HUDEP-2 (cell line): Measurements from ENCODE around the gene FADS3.

Experiments used
- DNase-seq, 76 experiments: peaks; one replicate each; lab custom pipeline; 2025; ENCODE audit not compliant: unreplicated experiment in 76 of 76; lab: John Stamatoyannopoulos, UW

Gene FADS3, protein sequence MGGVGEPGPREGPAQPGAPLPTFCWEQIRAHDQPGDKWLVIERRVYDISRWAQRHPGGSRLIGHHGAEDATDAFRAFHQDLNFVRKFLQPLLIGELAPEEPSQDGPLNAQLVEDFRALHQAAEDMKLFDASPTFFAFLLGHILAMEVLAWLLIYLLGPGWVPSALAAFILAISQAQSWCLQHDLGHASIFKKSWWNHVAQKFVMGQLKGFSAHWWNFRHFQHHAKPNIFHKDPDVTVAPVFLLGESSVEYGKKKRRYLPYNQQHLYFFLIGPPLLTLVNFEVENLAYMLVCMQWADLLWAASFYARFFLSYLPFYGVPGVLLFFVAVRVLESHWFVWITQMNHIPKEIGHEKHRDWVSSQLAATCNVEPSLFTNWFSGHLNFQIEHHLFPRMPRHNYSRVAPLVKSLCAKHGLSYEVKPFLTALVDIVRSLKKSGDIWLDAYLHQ

GRCh38 chr11:61891331-61892084, at the start of gene FADS3:
FADS3 (minus strand) TSS chr11:61891545; CDS start chr11:61891381, 164 bp downstream.
- peak in 58 of 76 experiments; percentile 12 to 75 (median 55) for DNase-seq

DNA sequence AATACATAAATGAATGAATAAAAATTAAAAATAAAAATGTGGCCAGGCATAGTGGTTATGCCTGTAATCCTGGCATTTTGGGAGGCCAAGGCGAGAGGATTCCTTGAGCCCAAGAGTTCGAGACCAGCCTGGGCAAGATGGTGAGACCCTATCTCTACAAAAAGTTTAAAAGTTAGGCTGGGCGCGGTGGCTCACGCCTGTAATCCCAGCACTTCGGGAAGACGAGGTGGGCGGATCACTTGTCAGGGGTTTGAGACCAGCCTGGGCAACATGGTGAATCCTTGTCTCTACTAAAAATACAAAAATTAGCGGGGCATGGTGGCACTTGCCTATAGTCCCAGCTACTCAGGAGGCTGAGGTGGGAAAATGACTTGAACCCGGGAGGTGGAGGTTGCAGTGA, 49.1 kb upstream of the FADS3 start:
- no peak for DNase-seq

DNA sequence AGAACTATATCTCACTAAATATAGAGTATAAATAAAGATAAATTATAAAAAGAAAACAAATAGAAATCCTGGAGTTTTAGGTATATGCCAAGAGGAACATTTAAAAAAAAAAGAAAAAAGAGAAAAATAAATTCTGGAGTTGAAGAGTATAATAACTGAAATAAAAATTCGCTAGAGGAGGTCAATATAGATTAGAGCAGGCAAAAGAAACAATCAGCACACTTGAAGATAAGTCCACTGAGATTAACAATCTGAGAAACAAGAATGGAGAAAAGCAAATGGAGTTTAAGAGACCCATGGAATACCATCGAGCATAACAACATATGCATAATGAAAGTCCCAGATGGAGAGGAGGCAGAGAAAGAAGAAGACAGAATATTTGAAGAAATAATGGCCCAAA, 44.5 kb upstream of the FADS3 start:
- DNase-seq = no peak

- DNase-seq = no peak
Measured at GRCh38 chr11:61930933-61931332, 39.6 kb upstream of the FADS3 start.

- no peak for DNase-seq
Measured at GRCh38 chr11:61928606-61929005, 37.3 kb upstream of the FADS3 start.

- DNase-seq = peak in 2 of 76 experiments; percentile 12 to 19
Measured at GRCh38 chr11:61927501-61927900, 36.2 kb upstream of the FADS3 start.

GRCh38 chr11:61926235-61926634, 34.9 kb upstream of the FADS3 start:
- no peak for DNase-seq

DNA sequence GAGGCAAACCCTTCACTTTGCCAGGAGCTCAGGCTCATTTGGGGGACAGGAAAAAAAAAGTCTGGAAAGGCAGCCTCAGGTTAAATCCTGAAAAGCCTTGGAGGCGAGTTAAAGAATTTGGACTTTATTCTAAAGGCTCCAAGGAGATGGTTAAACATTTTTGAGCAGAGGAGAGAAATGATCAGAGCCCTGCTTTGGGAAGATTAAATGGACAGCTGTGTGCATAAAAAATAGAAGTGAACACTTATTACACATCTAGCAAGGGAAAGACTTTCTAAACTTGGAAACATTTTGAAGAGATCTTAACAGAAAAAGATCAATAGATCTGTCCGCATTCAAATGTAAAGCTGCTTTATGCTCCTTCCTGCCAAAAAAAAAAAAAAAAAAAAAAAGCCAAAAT, 34.4 kb upstream of the FADS3 start:
- no peak for DNase-seq

GRCh38 chr11:61924064-61924455, 32.7 kb upstream of the FADS3 start:
- DNase-seq = no peak

- peak in 74 of 76 experiments; percentile 29 to 91 (median 80) for DNase-seq
Measured at GRCh38 chr11:61923166-61924063, 32.1 kb upstream of the FADS3 start.

DNA sequence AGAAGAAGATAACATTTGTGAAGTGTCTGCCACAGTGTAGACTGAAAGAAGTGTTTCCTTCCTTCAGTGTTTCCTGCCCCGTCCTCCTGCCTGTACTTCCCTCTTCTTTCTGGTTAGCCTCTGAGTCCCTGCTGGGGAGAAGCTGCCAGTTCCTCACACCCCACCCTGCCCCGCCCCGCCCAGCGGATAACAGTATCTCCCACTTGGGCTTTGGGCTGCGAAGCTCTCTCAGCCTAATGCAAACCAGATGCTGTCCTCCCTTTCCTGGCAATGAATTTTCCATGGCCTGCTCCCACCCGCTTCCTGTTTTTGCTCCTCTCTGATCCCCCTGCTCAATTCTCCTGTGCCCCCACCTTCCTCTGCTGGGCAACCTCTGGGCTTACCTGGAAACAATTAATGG, 31.2 kb upstream of the FADS3 start:
- peak in 69 of 76 experiments; percentile 14 to 83 (median 67) for DNase-seq

GRCh38 chr11:61921446-61921845, 30.1 kb upstream of the FADS3 start:
- DNase-seq = peak in 1 of 76 experiments; percentile 2

DNA sequence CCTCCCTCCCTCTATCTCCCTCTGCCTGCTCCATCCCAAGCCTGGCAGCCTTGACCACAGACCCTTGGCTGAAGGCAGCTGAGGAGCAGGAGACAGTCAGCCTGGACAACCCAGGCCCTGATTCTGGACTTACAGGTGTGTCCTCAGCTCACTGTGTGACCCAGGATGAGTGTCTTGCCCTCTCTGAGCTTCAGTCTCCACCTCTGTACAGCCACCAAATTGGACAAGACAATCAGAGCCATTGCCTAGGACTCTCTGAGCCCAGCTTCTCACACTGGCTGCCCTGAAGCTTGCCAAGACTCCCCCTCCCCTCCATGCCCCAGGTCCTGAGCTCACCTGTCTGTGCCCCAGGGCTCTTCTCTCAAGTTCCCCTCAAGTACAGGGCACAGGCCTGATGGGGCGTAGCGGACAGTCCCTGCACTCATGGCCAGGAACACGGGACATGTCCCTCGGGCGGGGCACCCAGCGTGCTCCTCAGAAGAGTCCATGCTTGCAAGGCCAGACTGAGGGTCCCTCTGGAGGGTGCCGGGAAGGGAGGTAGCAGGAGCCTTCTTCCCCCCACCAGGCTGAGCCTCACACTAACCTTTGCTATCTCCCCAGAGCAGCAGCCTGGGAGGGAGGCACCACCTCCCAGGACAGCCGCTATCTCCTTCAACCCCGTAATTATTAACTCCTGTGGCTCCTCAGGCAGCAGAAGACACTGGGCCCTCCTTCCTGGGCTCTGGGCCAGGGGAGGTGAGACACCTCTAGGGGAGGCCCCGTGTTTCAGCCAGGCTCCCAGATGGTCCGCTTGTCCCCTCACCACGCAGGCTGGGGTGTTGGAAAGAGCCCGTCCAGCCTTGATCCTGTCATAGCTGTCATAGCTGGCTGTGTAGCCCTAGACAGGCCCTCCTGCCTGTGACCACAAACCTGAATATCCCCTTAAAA, 28.6 kb upstream of the FADS3 start:
- DNase-seq = peak in 73 of 76 experiments; percentile 27 to 87 (median 75)

GRCh38 chr11:61918938-61919704, 27.8 kb upstream of the FADS3 start:
- peak in 29 of 76 experiments; percentile 9 to 51 (median 30) for DNase-seq

- DNase-seq = no peak
Measured at GRCh38 chr11:61918251-61918937, 27.0 kb upstream of the FADS3 start.

GRCh38 chr11:61917334-61918109, 26.2 kb upstream of the FADS3 start, which contains the start of gene RAB3IL1:
RAB3IL1 (minus strand) TSS chr11:61917566; CDS start chr11:61917367, 199 bp downstream.
- peak in 26 of 76 experiments; percentile 7 to 66 (median 31) for DNase-seq

DNA sequence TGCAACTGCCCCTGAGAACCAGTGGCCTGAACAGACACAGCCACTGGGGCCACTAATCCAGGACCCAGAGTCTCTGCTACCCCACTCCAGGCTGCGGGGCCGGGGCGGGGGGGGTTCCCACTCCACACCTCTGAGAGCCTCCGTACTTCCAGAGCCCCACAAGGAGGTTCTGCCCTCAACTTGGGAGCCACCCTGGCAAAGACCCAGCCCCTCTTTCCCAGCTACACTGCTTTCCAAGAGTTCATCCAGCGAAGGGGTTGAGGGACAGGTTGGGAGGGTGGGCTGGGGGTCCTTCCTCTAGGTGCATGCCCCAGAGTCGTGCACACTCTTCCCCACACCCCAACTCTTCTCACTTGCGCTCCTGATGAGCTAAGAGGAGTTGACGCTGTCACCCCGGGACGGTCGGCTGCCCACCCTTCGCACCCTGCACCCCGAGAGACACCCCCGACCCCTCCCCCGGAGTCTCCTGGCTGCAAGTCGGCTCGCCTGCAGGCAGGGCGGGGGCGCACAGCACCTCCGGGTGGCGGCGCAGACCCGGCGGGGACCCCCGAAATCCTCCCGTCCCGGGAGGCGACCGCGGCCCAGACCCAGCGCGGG, 25.5 kb upstream of the FADS3 start:
- peak in 1 of 76 experiments; percentile 12 for DNase-seq
